Activated CD8-positive, alpha-beta T cell treated with anti-CD3 and anti-CD28 coated beads for 36 hours (primary cell): ENCODE results near the gene NECTIN1. TPM values are rescaled to one million over a fixed set of nuclear protein-coding genes. Genes with fewer than 3 reads are reported as not detected.

Source experiments
- ATAC-seq: fragments of 200-7000 bp; cut with Tn5 transposase; one replicate; pipeline ENCODE4 v1.10.0; 2021; ENCODE audit warnings: mild to moderate bottlenecking, moderate library complexity
- CTCF ChIA-PET: fragments of 350-600 bp; sonication (Branson Sonifier 250); formaldehyde crosslinking; loops from one replicate; lab custom pipeline; 2021; ENCODE audit warnings: antibody characterized with exemption; lab: Charles Lee
- POLR2A ChIA-PET: fragments of 350-600 bp; sonication (Branson Sonifier 250); formaldehyde crosslinking; loops from one replicate; lab custom pipeline; 2021; ENCODE audit warnings: antibody characterized with exemption; lab: Charles Lee
- DNase-seq: peaks from one replicate; pipeline ENCODE4 v3.0.0-alpha.2; 2020
- H3K27ac Mint-ChIP-seq: one replicate; pipeline ENCODE4 v1.8.0; 2021; ENCODE audit warnings: mild to moderate bottlenecking, mixed read lengths
- H3K27me3 Mint-ChIP-seq: one replicate; pipeline ENCODE4 v1.8.0; 2021; ENCODE audit warnings: mixed read lengths
- H3K36me3 Mint-ChIP-seq: one replicate; pipeline ENCODE4 v1.8.0; 2021; ENCODE audit warnings: low read depth, mixed read lengths
- H3K4me1 Mint-ChIP-seq: one replicate; pipeline ENCODE4 v1.8.0; 2021; ENCODE audit warnings: low read depth, mixed read lengths
- H3K4me3 Mint-ChIP-seq: one replicate; pipeline ENCODE4 v1.8.0; 2021; ENCODE audit warnings: mild to moderate bottlenecking, moderate library complexity, mixed read lengths
- H3K9me3 Mint-ChIP-seq: one replicate; pipeline ENCODE4 v1.8.0; 2021; ENCODE audit warnings: mixed read lengths
- CTCF ChIP-seq: fragments of 200-600 bp; IDR thresholded peaks from one replicate; pipeline ENCODE4 v1.8.0; 2022; ENCODE audit warnings: antibody characterized with exemption, mild to moderate bottlenecking
- intact Hi-C: fragments of 100-400 bp; cut with micrococcal nuclease; formaldehyde crosslinking; loops from one replicate; pipeline ENCODE4 v1.10.0; 2022
- total RNA-seq, 2 experiments: library from RNA; stranded (reverse); gene quantifications; one replicate each; pipeline ENCODE4 v1.2.3, GENCODE V29; 2021

NECTIN1 gene
- total RNA-seq, 2 experiments from 2014 or later = 2.6 to 3.8 TPM

GRCh38 chr11:119624102-119624615, 104.8 kb downstream of the NECTIN1 start:
- ChIA-PET CTCF (interaction anchor here (1.0 to 2.9 kb wide), 6 partner anchors 9 to 484 kb away, joined by 3 to 9 read pairs (median 4); partner anchors contain the start of gene NECTIN1), POLR2A (no interaction called here)
- Mint-ChIP-seq H3K4me3 (no peak overlapping the region), H3K9me3 (no peaks in the 10 kb centered on the region), H3K4me1 (no peaks in the 10 kb centered on the region), H3K36me3 (no peaks in the 10 kb centered on the region), H3K27ac (no peak overlapping the region), H3K27me3 (peaks cover 9% of the 10 kb centered on the region)
- ATAC-seq = peak; percentile 27
- intact Hi-C loops = no loop called here
- peak; percentile 77 for TF ChIP-seq CTCF
- DNase-seq = peak; percentile 6

GRCh38 chr11:119623682-119624081, 105.3 kb downstream of the NECTIN1 start:
- TF ChIP-seq CTCF = no peak
- intact Hi-C loops = no loop called here
- ChIA-PET POLR2A (no interaction called here), CTCF (interaction anchor here (1.0 to 2.9 kb wide), 5 partner anchors 9 to 485 kb away, joined by 4 to 9 read pairs (median 4); partner anchors contain the start of gene NECTIN1)
- H3K27me3 Mint-ChIP-seq = peaks cover 9% of the 10 kb centered on the region
- H3K9me3 Mint-ChIP-seq = no peaks in the 10 kb centered on the region
- H3K27ac Mint-ChIP-seq = no peak overlapping the region
- H3K36me3 Mint-ChIP-seq = no peaks in the 10 kb centered on the region
- H3K4me3 Mint-ChIP-seq = no peak overlapping the region
- no peaks in the 10 kb centered on the region for H3K4me1 Mint-ChIP-seq
- DNase-seq = no peak
- peak; percentile 13 for ATAC-seq

GRCh38 chr11:119622454-119623143, 106.4 kb downstream of the NECTIN1 start:
- Mint-ChIP-seq H3K27ac (no peak overlapping the region), H3K27me3 (peaks cover 11% of the 10 kb centered on the region), H3K4me1 (no peaks in the 10 kb centered on the region), H3K9me3 (no peaks in the 10 kb centered on the region), H3K36me3 (no peaks in the 10 kb centered on the region), H3K4me3 (no peak overlapping the region)
- no peak for TF ChIP-seq CTCF
- DNase-seq = no peak
- intact Hi-C loops = no loop called here
- POLR2A ChIA-PET = no interaction called here
- CTCF ChIA-PET = interaction anchor here (2.9 kb wide), 1 partner anchor 486 kb away, joined by 8 read pairs; no protein-coding TSS in a partner anchor
- no peak for ATAC-seq

- TF ChIP-seq CTCF = no peak
- POLR2A ChIA-PET = no interaction called here
- Mint-ChIP-seq H3K9me3 (no peaks in the 10 kb centered on the region), H3K27me3 (peaks cover 7% of the 10 kb centered on the region), H3K4me1 (no peaks in the 10 kb centered on the region), H3K27ac (no peak overlapping the region), H3K36me3 (no peaks in the 10 kb centered on the region), H3K4me3 (no peak overlapping the region)
- DNase-seq = no peak
- ATAC-seq = no peak
- intact Hi-C loops = no loop called here
- CTCF ChIA-PET = interaction anchor here (1.6 kb wide), 1 partner anchor 17 kb away, joined by 4 read pairs; no protein-coding TSS in a partner anchor
Observed at GRCh38 chr11:119619665-119620064, 109.3 kb downstream of the NECTIN1 start.

- TF ChIP-seq CTCF = no peak
- no peak for ATAC-seq
- POLR2A ChIA-PET = no interaction called here
- no peak for DNase-seq
- intact Hi-C loops = no loop called here
- Mint-ChIP-seq H3K27me3 (peaks cover 7% of the 10 kb centered on the region), H3K36me3 (no peaks in the 10 kb centered on the region), H3K4me3 (no peak overlapping the region), H3K27ac (no peak overlapping the region), H3K9me3 (no peaks in the 10 kb centered on the region), H3K4me1 (no peaks in the 10 kb centered on the region)
- CTCF ChIA-PET = interaction anchor here (1.6 kb wide), 1 partner anchor 15 kb away, joined by 4 read pairs; no protein-coding TSS in a partner anchor
Observed at GRCh38 chr11:119618208-119618909, 110.6 kb downstream of the NECTIN1 start.
